Measurements from ENCODE around the gene LIMS1.

DNA sequence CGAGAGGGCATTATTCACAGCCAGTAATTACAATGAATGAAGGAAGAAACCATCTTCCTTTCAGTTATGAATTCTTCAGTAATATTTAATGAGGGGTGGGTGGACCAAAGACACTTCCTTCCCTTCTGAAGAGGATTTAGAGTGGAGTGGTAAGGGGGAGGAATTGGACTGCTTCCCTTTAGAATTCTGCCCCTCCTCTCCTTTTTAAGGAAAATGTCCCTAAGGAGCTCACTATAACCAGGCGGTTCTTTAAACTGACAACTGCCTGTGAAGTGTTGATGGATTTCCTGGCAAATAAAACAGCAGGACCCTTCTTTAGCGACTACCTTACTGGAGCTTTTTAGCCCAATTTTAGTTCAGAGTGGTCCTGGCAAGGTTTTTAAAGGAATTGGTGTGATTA, 86.4 kb downstream of the LIMS1 start:
- TF ChIP-seq EZH2 (IDR thresholded peaks at IDR 0.05; ENCODE audit: borderline replicate concordance, low read depth, low read length, severe bottlenecking) (no peak), CTCF (IDR thresholded peaks at IDR 0.05; ENCODE audit: extremely low read depth in 1 of 2, insufficient read depth in 1 of 2, low read depth in 1 of 2, low read length in 2 of 2) (no peak)

Measured in endothelial cell of umbilical vein (primary cell).